ENCODE data around the gene GPC4.

The GPC4 gene

DNA sequence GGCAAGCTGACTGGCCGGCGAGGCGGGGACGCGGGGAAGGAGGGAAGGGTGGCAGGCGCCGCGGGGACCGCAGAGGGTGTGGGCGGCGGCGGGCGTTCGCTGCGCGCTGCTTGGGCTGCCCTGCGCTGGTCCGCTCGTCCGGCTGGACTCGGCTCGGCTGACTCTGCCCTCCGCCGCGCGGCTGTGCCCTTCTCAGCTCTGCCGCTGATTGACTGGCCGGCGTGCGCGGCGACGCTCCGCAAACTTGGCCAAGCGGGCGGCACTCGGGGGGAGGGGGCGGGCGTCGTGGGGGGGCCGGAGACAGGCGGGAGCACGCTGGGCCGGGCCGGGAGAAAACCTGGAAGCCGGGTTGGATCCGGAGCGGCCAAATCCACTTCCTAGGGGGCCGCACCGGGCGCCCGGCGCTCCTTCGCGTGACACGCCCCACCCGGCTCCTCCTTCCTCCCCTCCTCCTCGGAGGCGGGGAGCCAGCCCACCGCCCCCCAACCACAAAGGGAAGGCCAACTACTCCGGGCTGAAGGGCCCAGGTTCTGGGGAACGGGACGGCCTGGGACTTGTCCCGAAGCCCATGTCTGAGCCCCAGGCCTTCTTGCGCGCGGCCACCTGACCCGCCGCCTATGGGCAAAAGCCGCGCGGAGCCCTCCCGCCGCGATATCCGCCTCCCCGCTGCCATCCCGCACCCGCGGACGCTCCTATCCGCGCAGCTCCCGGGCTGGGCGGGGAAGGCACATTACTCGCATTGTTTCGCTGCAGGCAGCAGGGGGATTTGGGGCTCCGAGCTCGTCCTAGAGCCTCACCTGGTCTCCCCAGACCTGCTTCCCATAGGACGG lies at the start of gene GPC4:
GPC4 (minus strand) TSS at position 214 of the 830 bp plus-strand sequence. CDS start 524 bp downstream, outside the sequence.
- in situ Hi-C loops (cut with HindIII; ENCODE audit: low sequenced_read_pairs) = no loop called here

DNA sequence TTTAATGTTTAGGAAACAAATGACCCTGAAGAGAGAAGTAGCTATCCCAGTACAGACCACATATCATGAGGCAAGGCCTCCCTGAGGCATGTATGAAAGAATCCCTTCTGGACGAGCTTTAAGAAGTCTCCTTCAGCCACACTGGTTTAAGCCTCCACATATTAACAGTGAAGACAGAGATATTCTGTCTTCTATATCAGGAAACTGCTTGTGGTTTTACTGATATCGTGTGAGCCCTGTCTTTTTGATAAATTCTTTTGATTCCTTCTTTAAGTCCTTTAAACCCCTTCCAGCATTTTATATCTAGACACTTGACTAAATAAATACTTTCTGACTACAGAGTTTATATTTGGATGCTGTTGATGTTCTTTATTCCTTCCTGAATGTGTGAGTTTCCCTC lies 45.9 kb upstream of the GPC4 start:
- in situ Hi-C loops (cut with HindIII; ENCODE audit: low sequenced_read_pairs) = no loop called here

DNA sequence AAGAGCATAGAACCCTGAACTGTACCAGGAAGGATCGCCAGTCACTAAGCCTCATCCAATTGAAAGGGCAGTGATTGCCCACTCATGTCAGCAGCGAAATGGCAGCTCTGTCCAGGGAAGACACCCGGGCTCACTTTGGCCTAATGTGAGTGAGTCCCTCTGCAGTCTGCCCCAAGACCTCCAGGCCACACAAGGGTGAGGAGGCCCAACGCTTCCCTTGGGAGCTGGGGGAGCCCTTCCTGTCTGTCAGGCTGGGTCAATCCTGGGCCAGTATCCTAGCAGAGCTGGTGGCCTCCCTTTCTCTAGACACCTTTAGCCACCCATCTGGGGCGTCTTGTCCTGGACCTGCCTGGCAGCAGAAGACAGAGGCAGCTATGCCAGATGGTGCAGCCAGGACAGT lies 39.6 kb upstream of the GPC4 start:
- in situ Hi-C loops (cut with HindIII; ENCODE audit: low sequenced_read_pairs) = no loop called here

DNA sequence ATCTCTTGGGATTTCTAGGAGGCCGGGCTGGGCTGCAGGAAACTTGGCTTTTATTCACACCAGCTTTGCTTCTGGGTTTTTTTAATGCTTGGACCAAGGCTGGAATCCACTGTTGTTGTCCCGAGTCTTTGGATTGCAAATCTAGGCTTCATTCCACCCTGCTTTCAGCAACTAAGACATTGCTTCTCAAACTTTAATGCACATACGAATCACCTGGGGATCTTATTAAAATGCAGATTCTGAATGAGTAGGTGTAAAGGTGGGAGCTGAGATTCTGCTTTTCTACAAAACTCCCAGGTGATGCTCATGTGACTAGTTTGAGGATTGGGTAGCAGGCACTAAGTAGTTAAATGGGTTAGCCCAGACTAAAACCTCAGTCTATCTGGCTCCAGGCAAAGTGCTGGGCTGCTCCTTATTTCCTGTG lies 39.2 kb upstream of the GPC4 start:
- in situ Hi-C loops (cut with HindIII; ENCODE audit: low sequenced_read_pairs) = no loop called here

DNA sequence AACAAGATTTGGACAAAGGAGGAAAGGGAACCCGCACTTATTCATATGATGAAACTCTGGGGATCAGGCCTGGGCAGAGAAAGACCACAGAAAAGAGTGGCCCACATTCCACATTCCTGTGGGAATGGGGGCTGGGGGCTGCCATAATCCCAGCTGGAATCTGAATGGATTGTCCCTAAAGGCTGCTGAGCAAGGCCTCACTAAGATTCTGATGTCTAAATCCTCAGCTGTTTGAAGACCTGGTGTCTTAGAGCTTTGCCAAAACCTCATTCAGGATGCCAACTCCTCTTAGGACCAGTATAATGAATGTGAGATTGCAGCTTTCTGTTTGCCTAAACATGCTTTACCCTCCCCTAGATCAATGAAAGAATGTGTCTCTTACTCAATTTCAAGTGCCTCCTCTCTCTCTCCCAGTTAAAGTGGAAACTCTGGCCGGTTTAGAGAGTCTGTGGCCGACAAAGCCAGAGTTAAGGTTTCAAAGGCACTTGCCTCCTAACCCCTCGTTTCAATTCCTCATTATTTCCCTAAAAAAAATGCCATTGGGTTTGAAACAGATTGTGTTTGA lies 33.3 kb upstream of the GPC4 start:
- in situ Hi-C loops (cut with HindIII; ENCODE audit: low sequenced_read_pairs) = no loop called here

DNA sequence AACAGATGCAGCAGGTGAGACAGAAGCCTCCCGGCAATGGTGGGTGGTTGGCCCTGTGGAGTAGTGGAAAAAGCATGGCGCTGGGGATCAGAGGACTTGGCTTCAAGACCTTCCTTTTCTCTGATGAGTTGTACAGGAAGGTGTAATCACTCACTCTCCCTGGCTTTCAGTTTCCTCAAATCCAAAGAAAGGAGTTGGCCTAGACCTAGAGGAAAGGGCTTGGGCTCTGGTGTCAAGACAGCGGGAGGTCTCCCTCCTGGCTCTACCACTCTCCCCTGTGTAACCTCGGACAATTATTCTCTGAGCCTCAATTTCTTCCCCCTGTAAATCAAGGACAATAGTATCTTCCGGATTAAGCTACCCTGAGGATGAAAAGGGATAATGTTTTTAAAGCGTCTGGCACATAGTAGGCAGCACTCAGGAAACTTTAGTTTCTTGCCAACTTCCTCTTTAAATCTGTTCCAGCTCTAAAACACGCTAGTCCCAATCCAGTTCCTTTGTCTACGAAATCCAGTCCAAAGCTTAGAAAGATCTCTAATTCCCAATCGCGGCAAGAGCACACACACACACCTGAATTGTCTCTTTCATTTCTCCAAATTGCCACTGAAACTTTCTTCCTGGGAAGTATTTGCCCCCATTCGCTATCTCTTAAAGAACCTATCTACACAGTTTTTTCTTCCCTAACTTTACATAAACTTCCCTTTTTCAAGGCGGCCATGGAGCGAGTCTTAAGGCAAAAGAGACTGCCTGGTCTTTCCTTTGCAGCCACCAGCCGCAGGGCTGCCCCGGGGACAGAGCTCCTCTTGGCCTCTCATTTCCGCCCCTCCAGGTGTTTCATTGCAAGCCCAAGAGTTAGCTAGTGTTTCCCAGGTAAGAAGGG lies 29.9 kb upstream of the GPC4 start:
- in situ Hi-C loops (cut with HindIII; ENCODE audit: low sequenced_read_pairs) = no loop called here

DNA sequence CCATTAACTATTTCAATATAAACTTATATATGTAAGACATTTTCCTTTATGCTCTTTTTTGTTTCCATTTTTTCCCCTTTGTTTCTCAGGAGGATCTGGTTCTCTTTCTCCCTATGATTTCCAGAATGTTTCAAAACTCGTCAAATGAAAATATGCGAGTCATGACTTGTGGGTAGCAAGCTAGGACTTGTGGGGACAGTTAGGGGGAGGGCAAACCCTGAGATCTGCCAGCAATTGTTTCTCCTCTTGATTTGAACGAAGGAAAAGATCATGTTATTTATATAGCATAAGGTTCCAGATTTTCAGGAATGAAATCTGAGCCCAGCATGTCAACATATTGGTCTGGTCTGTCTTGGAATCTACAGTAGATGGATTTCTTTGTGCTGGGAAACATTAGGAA lies 28.9 kb upstream of the GPC4 start:
- in situ Hi-C loops (cut with HindIII; ENCODE audit: low sequenced_read_pairs) = no loop called here

DNA sequence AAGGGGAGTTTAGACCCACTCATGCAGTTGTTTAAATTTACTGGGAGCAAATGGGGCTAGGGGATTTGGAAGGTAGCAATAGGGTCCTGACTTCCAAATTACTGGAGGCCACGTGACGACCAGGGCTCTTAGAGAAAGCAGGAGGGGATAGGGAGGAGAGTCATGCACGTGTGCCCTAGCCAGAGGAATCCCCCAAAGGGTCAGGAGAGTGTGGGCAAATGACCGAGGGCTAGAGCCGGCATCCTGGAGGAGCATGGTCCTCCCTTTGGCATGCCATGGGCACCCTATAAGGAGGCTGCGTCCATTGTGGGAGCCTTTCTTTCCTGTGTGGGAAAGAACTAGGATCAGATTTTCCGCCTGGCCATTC lies 25.5 kb upstream of the GPC4 start:
- in situ Hi-C loops (cut with HindIII; ENCODE audit: low sequenced_read_pairs) = no loop called here

DNA sequence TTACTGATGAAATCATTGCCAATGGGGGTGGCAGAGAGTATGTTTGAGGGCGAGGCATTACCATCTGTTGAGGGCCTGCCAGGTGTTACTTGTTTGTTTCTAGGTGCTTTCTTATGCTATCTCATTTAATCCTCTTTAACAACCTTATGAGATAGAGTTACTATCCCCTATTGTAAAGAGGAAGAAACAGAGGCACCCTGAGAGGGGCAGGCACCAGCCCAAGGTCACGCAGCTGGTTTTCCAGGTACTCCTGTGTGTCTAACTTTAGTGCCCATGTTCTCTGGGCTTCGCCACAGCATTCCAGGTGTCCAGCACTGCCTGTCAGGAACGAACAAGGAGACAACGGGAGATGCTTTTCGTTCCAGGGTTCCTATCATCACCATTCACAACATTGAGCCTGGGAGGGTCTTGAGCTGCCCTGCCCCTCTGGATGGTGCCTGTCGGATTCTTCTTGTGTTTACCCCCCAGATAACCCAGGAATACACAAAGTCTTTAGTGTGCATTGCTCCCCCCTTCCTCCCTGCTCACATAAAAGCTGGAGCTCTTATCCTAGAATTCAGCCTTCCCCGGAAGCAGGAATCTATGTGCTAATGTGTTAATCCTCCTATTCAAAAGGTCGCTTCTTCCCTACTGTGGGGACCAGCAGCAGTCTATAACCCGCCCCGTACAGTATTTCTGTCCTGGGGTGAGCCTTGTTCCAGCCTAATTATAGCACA lies 24.9 kb upstream of the GPC4 start:
- in situ Hi-C loops (cut with HindIII; ENCODE audit: low sequenced_read_pairs) = no loop called here

DNA sequence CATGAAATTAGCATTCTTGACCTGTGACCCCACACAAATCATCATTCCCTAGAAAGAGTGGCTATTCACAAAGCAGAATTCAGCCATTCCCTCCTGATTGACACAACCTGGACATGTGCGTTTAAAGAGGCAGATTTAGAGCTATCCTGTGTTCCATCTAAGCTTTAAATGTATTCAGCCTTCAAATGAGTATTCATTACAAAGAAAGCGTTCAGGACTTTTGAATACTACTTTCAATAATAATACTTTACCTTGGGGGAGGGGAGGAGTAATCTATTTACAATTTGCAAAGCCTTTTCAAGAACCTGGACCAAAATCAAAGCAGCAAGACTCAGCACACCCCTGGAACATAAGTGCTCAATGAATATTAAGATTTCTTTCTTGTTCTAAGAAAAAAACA lies 22.5 kb upstream of the GPC4 start:
- in situ Hi-C loops (cut with HindIII; ENCODE audit: low sequenced_read_pairs) = no loop called here

DNA sequence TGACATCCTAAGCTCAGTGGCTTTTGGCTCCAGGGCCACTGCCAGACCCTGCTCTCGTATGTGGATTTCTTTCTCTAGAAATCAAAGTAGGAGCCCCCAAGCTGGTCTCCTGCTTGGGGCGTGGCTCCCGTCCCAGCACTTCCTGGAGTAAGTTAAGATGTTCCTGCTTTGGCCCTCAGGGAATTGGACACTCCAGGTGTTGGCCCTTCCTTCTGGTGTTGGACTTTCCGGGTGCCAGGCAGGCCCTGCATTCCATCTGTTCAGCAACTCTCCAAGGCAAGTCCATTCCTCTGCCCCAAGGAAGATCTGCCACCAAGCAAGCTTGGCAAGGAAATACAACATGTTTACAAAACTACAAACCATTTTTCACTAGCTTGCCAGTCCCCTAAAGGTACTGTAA lies 22.1 kb upstream of the GPC4 start:
- in situ Hi-C loops (cut with HindIII; ENCODE audit: low sequenced_read_pairs) = no loop called here

DNA sequence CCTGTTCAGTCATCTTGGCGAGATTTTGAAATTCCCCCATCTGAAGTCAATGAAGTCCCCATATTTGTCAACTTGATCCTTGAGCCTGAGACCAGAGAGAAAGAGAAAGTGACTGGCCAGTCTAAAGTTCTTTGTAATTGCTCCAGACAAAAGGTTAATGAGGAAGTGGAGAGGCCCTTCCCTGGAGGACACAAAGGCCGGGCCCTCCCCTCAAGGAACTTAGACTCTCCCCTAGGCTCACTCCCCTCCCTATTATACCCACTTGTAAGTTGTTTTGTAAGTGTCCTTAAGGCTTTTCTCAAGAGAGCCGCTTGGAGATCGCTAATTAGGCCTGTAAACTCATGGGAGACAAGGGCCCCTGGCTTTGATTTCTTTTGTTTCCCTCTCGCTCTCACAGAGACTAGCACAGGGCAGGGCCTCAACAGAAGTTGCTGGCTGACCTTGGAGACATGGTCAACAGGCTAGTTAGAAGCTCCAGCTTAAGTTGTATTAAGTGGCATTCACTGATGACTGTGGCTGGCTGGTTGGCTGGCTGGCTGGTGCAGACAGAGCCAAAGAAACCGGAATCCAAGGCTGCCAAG lies 20.3 kb upstream of the GPC4 start:
- in situ Hi-C loops (cut with HindIII; ENCODE audit: low sequenced_read_pairs) = no loop called here

DNA sequence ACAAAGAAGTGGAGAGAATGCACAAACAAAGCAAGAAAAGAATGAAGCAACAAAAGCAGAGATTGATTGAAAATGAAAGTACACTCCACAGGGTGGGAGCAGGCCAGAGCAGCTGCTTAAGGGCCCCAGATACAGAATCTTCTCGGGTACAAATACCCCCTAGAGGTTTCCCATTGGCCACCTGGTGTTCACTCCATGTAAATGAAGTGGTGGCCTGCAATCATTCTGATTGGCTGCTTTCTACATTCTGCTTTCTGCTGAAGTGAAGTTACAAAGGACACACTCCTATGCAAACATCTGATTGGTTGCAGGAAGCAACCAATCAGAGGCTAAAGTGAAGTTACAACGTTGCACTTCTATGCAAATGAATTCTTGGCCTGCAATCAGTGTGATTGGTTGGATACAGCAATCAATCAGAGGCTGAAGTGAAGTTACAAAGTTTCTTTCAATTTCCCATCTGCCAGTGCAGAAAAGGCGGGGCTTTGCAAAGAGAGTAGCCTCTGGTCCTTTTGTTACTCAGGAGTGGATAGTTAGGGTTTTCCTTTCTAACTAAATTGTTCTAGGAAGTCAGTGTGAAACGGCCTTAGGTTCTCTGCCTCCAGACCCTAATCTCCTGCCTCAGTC lies 19.0 kb upstream of the GPC4 start:
- in situ Hi-C loops (cut with HindIII; ENCODE audit: low sequenced_read_pairs) = no loop called here

DNA sequence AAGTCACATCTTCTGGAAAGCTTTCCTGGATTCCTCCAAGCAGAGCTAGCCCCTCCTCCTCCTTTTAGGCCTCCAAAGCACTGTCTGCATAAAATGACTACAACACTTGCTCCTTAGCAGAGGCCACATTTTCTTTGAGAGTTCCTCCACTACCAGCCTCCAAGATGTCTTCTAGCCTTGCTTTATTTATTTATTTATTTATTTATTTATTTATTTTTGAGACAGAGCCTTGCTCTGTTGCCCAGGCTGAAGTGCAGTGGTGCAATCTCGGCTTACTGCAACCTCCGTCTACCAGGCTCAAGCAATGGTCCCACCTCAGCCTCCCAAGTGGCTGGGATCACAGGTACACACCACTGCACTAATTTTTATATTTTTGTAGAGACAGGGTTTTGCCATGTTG lies 4.6 kb upstream of the GPC4 start:
- in situ Hi-C loops (cut with HindIII; ENCODE audit: low sequenced_read_pairs) = no loop called here

DNA sequence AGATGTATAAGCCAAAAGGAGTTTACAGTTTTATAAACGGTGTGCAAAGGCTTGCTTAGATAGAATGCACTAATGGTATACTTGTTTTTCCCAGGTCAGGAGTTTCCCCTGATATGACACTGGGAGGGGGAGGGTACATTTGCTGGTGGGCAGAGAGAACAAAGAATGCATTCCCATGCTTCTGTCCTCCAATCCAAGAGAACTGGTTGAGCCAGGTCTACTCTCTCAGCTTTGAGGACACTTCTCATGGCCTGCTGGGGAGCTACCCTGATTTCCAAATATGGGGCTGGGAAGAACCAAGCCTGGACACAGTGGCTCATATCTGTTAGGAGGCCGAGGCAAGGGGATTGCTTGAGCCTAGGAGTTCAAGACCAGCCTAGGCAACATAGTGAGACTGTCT lies 3.3 kb upstream of the GPC4 start:
- in situ Hi-C loops (cut with HindIII; ENCODE audit: low sequenced_read_pairs) = no loop called here

DNA sequence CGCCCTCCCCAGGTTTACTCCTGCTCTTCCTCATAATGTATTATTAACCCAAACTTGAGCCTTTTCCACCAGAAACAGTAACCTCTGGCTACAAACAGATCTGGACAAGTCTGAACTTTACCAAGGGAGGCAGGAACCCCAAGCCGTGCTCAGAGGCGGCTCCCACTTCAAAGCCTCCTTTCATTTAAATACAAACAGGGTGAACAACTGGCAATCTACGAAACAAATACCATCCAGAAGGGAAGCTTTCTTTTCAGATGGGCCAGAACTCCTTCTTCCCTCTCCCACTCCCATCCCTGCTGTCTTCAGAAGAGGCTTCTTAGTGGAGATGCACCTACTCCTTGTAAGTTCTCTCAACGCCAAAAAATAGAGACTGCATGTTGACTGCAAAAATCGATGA lies 2.1 kb upstream of the GPC4 start:
- in situ Hi-C loops (cut with HindIII; ENCODE audit: low sequenced_read_pairs) = no loop called here

DNA sequence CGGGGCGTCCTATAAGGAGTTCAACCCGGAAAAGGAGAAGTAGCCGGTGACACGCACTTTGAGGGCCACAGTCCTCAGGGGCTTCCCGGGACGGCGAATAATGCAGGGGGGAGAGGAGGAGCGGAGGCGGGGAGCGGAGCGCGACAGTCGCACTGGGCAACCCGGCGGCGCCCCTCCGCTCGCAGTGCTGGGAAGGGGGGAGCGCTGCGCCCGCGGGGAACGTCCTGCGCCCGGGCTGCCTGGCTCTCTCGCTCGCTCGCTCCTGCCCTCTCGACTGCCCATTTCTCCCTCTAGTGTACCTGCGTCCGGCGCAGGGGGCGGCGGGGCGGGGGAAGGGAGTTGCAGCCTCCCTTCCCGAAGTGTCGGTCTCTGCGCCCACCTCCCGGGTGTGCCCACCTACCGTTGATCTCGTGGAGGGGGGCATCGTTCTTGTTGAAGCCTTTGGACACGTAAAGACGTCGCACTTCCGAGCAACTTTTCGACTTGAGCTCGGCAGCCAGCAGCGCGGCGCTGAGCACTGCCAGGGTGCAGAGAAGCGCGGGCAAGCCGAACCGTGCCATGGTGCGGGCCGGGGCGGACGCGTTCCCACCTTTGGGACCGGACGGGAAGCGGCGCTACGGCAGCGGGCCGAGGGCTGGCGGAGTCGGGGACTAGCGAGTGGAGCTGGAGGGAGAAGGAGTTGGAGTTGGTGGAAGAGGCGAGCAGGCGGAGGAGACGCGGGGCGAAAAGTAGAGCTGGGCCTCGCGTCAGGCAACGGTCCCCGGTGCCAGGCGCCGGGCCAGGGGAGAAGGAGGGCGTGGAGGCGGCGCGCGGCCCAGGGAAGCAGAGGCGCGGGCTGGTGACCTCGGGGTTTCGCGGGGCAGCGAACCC lies 648 bp downstream of the GPC4 start:
- in situ Hi-C loops (cut with HindIII; ENCODE audit: low sequenced_read_pairs) = no loop called here

DNA sequence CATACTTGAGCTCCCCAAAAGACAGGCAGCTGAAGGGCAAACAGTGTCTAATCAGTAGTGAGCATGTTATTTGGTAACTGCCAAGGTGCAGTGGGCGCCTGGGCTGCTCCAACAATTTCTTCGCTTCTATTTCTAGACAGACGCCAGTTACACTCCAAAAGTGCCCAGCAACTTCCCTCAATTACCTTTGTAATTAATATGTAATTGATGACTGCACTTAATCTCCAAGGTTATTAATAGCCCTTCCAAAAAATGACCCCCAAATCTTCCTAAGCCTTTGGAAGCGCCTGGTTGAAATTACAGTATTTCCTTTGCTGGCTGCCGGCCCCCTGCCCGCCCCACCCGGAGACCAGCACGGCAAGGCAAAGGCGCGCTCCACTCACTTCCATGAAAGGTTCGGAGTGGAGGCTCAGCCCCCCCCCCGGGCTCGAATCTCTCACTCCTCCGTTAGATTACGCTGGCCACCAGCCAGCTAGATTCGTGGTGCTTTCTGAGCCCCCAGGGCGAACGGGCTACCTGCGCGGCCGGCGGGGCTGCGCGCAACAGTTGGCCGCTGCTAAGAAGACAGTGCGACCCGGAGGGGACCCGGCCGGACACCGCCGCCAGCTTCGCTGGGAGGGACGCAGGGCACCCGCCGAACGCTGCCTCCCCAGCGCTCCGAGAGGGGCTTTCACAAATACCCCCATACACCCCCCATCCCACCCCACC lies 1.9 kb downstream of the GPC4 start:
- in situ Hi-C loops (cut with HindIII; ENCODE audit: low sequenced_read_pairs) = no loop called here

DNA sequence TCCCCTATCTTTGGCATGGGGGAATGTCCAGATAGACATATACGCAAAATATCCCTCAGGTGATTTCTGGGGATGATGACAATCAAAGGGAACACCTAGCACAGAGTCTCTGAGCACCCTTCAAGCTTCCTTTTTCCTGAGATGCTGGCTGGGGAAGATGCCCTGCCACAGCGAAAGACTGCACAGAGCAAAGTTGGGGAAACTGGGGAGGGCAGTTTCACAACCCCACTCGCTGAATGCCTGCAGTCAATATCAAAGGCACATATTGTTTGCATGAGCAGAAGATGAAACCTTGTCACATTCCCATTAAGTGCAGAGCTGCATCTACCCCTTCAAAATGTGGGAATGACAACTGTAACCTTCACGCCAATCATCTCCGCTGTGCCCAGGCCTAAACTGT lies 2.6 kb downstream of the GPC4 start:
- in situ Hi-C loops (cut with HindIII; ENCODE audit: low sequenced_read_pairs) = no loop called here
